ENCODE measurements around the gene FBXO15.

Gene FBXO15

DNA sequence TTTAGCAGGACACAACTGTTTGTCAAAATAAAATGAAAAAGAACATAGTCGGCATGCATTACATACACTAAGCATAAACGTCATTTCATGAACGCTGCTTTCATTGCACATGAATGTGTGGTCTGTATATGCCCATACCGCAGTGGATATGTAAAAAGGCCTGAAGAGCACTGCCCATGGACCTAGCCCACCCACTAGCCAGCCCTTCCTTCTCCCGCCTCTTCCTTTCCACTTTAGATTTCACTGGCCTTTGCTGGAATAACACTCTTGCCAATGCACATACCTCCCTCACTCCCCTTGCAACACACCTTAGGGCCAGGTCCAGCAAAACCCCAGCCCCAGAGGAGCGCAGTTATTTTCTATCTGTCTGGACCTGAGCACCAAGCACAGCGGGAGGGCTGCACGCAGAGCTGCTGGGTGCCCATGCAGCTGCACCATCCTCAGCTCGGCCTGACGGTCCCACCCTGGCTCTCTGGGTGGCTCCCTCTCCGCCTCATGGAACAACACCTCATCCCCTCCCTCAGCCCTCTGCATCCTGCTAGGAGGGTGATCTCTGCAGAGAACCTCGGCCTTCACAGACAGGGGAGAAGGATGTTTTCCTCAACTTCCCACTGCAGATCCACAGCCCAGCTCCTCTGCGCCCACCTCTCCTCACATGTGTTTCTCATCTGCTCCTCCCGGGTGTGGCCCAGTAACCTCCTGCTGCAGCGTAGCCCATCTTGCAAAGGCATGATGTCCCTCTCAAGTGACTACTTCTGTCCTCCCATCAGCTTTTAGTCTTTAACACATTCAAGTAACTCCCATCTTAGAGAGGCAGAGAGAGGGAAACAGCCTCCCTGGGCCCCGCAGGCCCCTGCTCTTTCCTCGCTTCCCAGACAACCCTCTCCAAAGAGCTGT is 72.7 kb downstream of the FBXO15 start:
- TF ChIP-seq, protein P1, sequence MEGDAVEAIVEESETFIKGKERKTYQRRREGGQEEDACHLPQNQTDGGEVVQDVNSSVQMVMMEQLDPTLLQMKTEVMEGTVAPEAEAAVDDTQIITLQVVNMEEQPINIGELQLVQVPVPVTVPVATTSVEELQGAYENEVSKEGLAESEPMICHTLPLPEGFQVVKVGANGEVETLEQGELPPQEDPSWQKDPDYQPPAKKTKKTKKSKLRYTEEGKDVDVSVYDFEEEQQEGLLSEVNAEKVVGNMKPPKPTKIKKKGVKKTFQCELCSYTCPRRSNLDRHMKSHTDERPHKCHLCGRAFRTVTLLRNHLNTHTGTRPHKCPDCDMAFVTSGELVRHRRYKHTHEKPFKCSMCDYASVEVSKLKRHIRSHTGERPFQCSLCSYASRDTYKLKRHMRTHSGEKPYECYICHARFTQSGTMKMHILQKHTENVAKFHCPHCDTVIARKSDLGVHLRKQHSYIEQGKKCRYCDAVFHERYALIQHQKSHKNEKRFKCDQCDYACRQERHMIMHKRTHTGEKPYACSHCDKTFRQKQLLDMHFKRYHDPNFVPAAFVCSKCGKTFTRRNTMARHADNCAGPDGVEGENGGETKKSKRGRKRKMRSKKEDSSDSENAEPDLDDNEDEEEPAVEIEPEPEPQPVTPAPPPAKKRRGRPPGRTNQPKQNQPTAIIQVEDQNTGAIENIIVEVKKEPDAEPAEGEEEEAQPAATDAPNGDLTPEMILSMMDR (IDR thresholded peaks at IDR 0.05; ENCODE audit: low read depth, low read length): no peak
- DNase-seq (ENCODE audit: extremely low read depth, low read depth): no peak

DNA sequence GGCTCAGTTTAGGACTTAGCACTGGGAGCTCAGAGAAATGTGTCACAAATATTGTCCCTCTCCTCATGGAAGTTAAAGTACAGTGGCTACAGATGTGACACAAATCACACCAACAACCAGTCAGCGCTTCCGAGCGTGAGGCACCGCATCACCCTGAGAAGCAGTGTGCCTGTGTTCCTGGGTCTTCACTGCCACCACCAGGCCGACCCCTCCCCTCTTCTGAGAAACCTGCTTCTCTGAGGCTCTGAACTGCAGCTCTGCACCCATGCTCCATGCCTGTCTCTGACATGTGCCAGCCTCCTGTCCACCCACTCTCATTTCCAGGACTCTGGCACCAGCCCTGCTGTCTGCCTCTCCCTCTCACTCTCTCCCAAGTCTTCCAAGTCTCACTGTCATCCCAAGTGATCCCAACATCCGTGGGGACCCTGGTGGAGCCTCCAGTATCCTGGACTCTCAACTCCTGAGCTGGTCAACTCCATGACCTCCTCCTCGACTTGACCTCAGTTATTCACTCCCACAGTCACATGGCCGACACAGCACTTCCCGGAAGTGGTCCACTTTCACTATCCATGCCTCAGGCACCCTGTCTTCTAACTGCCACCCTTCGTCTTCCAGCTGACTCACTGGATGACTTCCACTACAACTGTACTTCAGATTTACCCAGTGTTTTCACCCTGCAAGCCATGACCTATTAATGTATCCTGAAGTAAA is 73.5 kb downstream of the FBXO15 start:
- DNase-seq (ENCODE audit: extremely low read depth, low read depth): no peak
- TF ChIP-seq, protein P1 (IDR thresholded peaks at IDR 0.05; ENCODE audit: low read depth, low read length): no peak

DNA sequence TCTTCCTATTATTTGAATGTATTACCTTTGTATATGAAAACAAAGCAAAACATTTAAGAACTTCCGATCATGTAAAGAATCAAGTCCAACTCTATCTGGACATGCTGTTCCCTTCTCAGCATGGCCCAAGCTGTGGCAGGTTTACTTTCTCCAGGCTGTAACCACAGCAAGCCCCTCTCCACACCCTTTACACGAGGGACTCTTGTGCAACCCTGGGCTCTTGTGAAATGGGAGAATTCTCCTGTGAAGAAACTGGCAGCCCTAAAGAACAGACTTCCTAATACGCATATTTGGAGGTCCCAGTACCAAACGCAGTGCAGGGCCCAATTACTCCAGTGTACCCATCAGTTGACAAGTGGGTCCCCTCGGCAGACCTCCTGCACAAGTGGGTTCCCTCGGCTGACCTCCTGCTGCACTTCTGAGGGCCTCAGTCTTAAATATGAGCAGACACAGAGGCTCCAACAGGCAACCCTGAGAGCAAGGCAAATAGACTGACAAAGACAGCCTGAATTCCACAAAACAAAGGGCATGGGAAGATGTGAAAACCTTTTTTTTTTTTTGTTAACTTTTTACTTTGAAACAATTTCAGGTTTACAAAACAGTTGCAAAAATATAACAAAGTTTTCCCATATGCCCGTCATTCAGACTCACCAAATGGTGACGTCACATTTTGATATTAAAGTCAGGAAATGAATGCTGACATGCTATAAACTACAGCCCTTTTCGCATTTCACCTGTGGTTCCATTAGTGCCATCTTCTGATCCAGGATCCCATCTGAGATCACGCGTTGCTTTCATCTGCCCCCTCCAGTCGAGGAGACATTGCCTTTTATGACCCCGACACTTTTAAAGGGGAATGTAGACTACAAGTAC is 78.2 kb downstream of the FBXO15 start:
- TF ChIP-seq, protein P1 (IDR thresholded peaks at IDR 0.05; ENCODE audit: low read depth, low read length): no peak
- DNase-seq (ENCODE audit: extremely low read depth, low read depth): no peak

DNA sequence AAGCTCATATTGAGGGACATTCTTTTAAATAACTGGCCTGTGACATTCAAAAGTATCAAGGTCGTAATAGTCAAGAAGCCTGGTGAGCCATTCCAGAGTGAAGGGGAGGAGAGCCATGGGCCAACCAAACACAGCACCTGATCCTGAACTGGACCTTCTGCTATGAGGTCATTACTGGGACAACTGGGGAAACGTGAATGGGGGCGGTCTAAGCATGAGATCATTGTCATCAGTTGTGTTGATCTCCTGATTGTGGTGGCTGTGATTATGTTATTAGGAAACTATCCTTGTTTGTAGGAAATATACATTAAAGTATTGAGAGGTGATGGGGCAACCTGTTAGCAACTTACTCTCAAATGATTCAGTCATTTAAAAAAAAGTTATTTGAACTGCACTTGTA is 79.3 kb downstream of the FBXO15 start:
- DNase-seq (ENCODE audit: extremely low read depth, low read depth): no peak
- TF ChIP-seq, protein P1 (IDR thresholded peaks at IDR 0.05; ENCODE audit: low read depth, low read length): no peak

DNA sequence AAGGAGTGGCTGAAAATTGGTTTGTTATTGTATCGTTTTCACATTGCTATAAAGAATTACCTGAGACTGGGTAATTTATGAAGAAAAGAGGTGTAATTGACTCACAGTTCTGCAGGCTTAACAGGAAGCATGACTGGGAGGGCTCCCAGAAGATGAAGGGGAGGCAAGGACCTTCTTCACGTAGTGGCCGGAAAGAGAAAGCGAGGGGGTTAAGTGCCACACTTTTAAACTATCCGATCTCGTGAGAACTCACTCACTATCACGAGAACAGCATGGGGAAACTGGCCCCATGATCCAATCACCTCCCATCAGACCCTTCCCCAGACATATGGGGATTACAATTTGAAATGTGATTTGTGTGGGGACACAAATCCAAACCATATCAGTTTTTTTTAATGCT is 81.6 kb downstream of the FBXO15 start:
- DNase-seq (ENCODE audit: extremely low read depth, low read depth): no peak

DNA sequence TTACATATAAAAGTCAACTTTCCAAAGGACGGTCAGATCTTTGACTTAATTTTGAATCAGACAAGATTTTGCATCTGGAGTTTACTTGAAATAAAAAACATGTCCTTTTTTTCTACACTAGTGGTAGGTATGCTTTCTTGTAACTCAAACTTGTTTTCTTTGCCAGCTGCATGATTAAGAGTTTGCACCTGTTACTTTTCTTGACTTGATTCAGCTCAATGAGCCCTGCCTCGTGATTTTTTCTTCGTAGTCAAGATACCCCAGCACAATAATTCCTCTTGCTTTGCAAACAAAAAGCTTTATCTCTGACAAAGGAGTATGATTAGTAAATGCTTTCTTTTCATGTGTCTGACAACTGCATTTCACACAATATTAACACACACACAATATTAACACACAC is 82.3 kb downstream of the FBXO15 start:
- TF ChIP-seq, protein P1 (IDR thresholded peaks at IDR 0.05; ENCODE audit: low read depth, low read length): no peak
- DNase-seq (ENCODE audit: extremely low read depth, low read depth): no peak

More for the DNA sequence above, 81.6 kb downstream of the FBXO15 start:
- TF ChIP-seq, protein P1 (IDR thresholded peaks at IDR 0.05; ENCODE audit: low read depth, low read length): no peak

All from AG09319 (cell line).